ENCODE results near the gene TREX2.

DNA sequence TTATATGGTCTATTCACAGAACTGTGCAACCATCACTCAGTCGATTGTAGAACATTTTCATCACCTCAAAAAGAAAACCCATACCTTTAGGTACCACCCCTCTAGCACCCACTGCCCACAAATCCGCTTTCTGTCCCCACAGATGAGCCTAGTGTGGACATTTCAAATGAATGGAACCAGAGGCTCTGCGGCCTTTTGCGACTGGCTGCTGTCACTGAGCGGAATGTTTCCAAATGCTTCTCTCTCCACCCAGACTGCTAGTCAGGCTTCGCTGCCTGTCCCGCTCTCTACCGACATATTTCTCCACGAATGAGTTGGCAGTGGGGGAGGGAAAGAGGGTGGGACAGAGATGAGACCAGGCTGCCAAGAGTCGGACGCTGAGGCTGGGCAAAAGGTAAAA is 47.2 kb upstream of the TREX2 start:
- TF ChIP-seq, protein P1, sequence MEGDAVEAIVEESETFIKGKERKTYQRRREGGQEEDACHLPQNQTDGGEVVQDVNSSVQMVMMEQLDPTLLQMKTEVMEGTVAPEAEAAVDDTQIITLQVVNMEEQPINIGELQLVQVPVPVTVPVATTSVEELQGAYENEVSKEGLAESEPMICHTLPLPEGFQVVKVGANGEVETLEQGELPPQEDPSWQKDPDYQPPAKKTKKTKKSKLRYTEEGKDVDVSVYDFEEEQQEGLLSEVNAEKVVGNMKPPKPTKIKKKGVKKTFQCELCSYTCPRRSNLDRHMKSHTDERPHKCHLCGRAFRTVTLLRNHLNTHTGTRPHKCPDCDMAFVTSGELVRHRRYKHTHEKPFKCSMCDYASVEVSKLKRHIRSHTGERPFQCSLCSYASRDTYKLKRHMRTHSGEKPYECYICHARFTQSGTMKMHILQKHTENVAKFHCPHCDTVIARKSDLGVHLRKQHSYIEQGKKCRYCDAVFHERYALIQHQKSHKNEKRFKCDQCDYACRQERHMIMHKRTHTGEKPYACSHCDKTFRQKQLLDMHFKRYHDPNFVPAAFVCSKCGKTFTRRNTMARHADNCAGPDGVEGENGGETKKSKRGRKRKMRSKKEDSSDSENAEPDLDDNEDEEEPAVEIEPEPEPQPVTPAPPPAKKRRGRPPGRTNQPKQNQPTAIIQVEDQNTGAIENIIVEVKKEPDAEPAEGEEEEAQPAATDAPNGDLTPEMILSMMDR (IDR thresholded peaks at IDR 0.05), result no peak
- no peak for TF ChIP-seq ZFX (IDR thresholded peaks at IDR 0.05; ENCODE audit: borderline replicate concordance)
